Neural progenitor cell (in vitro differentiated cells): ENCODE results near the gene SLC13A4. TPM values are rescaled to one million over a fixed set of nuclear protein-coding genes. Genes with fewer than 3 reads are reported as not detected.
"Not testable (repeated sequence)": the region's sequence is repeated elsewhere in the genome, so short reads cannot be mapped to it uniquely, and the experiment has no call there.

ENCODE experiments used
- DNase-seq: peaks from one replicate; pipeline ENCODE4 v3.0.0-alpha.2; 2016; ENCODE audit warnings: low spot score
- H2AFZ ChIP-seq: fragments of 200-600 bp; sonication (generic); replicated peaks from 2 replicates; pipeline ENCODE4 v1.6.1; 2016; ENCODE audit warnings: antibody characterized with exemption
- H3F3A ChIP-seq: fragments of 200-600 bp; sonication (generic); 2 replicates; pipeline ENCODE4 v1.6.1; 2016; ENCODE audit warnings: antibody characterized with exemption, low read depth
- H3K27ac ChIP-seq: fragments of 200-600 bp; sonication (generic); 2 replicates; pipeline ENCODE4 v1.5.1; 2016; ENCODE audit warnings: mild to moderate bottlenecking
- H3K27me3 ChIP-seq: fragments of 200-600 bp; sonication (generic); 2 replicates; pipeline ENCODE4 v1.6.1; 2016; ENCODE audit warnings: mild to moderate bottlenecking, moderate library complexity
- H3K36me3 ChIP-seq: fragments of 200-600 bp; sonication (generic); 2 replicates; pipeline ENCODE4 v1.5.1; 2016
- H3K4me1 ChIP-seq: fragments of 200-600 bp; sonication (generic); 2 replicates; pipeline ENCODE4 v1.6.1; 2016; ENCODE audit warnings: mixed run types
- H3K4me2 ChIP-seq: fragments of 200-600 bp; sonication (generic); 2 replicates; pipeline ENCODE4 v1.6.1; 2016
- H3K4me3 ChIP-seq: fragments of 200-600 bp; sonication (generic); 2 replicates; pipeline ENCODE4 v1.5.1; 2016
- H3K79me2 ChIP-seq: fragments of 200-600 bp; sonication (generic); 2 replicates; pipeline ENCODE4 v1.6.1; 2016; ENCODE audit warnings: low read depth
- H3K9ac ChIP-seq: fragments of 200-600 bp; sonication (generic); 2 replicates; pipeline ENCODE4 v1.6.1; 2016
- H3K9me3 ChIP-seq: fragments of 200-600 bp; sonication (generic); 2 replicates; pipeline ENCODE4 v1.5.1; 2016; ENCODE audit warnings: low read depth
- H4K20me1 ChIP-seq: fragments of 200-600 bp; sonication (generic); 2 replicates; pipeline ENCODE4 v1.6.1; 2016; ENCODE audit warnings: low read depth
- H3K27ac Mint-ChIP-seq: 3 replicates; pipeline ENCODE4 v1.8.0; 2021; ENCODE audit warnings: mixed read lengths
- H3K27me3 Mint-ChIP-seq: 2 replicates; pipeline ENCODE4 v1.8.0; 2022; ENCODE audit warnings: low read depth, mild to moderate bottlenecking, inconsistent platforms, moderate library complexity, mixed read lengths; ENCODE audit not compliant: insufficient read depth
- H3K36me3 Mint-ChIP-seq: 3 replicates; pipeline ENCODE4 v1.8.0; 2021; ENCODE audit warnings: mixed read lengths
- H3K4me1 Mint-ChIP-seq: 3 replicates; pipeline ENCODE4 v1.8.0; 2021; ENCODE audit warnings: mixed read lengths
- H3K4me3 Mint-ChIP-seq: 3 replicates; pipeline ENCODE4 v1.8.0; 2021; ENCODE audit warnings: mild to moderate bottlenecking, moderate library complexity, mixed read lengths
- H3K9me3 Mint-ChIP-seq: 3 replicates; pipeline ENCODE4 v1.8.0; 2020; ENCODE audit warnings: mixed read lengths
- EZH2 ChIP-seq: fragments of 200-600 bp; sonication (generic); IDR thresholded peaks from 2 replicates; pipeline ENCODE4 v1.6.1; 2017; ENCODE audit warnings: antibody characterized with exemption, mild to moderate bottlenecking, moderate library complexity
- EZH2phosphoT487 ChIP-seq: fragments of 200-600 bp; sonication (generic); IDR thresholded peaks from 2 replicates; pipeline ENCODE4 v1.6.1; 2017; ENCODE audit warnings: antibody characterized with exemption
- total RNA-seq: library from RNA; depleted of rRNA; stranded (reverse); fragments of >200 nt; gene quantifications from 2 replicates; pipeline ENCODE4 v1.2.3, GENCODE V29; 2015; ENCODE audit warnings: low replicate concordance
- TF ChIP-seq, protein P1 (sequence below): fragments of 200-600 bp; sonication (generic); IDR thresholded peaks from 2 replicates; pipeline ENCODE4 v1.5.1; 2017; ENCODE audit warnings: antibody characterized with exemption, mild to moderate bottlenecking

SLC13A4 gene
- total RNA-seq, 1 donor from 2014 or later: 0.28 TPM

DNA sequence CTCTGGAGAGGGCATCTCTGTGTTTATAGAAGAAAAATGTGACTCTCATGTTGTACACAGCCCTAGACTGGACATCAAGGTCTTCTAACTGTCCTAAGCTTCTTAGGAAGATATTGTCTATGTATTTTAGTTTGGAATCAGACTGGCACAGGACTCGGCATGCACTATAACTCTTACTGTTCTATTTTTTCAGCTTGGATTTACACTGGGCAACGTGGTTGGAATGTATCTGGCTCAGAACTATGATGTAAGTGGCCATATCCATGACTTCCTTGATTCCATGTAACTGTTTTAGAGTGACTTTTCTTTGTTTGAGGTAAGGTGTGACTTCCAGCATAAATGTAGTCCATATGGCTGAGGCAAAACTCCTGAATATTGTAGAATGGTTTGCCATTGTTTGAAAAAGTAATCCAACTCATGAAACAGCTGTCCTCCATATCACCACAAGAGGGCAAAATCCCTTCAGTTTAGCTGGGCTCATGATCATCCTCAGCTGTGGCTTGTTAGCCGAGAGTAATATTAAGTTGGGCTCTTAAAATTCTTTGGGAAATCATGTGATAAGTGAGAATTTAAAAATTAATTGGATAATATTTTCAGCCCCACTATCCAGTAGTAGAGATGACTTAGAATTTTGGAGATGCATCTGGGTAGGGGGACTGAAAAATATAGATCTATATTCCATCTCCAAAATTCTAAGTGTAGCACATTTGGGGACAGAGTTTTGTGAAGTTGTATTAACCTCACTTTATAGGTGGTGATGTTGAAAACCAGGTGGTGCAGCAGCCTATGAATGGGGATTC lies 55.2 kb downstream of the SLC13A4 start:
- peaks cover 4% of the 10 kb centered on the region for H3K9me3 Mint-ChIP-seq
- no peaks in the 10 kb centered on the region for H3F3A ChIP-seq
- H3K36me3 Mint-ChIP-seq: peaks cover 16% of the 10 kb centered on the region
- no peak overlapping the region for H3K27ac Mint-ChIP-seq
- no peaks in the 10 kb centered on the region for H3K9me3 ChIP-seq
- peak; percentile 67 for DNase-seq
- peaks cover 4% of the 10 kb centered on the region for H3K36me3 ChIP-seq
- TF ChIP-seq, protein P1, sequence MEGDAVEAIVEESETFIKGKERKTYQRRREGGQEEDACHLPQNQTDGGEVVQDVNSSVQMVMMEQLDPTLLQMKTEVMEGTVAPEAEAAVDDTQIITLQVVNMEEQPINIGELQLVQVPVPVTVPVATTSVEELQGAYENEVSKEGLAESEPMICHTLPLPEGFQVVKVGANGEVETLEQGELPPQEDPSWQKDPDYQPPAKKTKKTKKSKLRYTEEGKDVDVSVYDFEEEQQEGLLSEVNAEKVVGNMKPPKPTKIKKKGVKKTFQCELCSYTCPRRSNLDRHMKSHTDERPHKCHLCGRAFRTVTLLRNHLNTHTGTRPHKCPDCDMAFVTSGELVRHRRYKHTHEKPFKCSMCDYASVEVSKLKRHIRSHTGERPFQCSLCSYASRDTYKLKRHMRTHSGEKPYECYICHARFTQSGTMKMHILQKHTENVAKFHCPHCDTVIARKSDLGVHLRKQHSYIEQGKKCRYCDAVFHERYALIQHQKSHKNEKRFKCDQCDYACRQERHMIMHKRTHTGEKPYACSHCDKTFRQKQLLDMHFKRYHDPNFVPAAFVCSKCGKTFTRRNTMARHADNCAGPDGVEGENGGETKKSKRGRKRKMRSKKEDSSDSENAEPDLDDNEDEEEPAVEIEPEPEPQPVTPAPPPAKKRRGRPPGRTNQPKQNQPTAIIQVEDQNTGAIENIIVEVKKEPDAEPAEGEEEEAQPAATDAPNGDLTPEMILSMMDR: peak; percentile 86
- no peak for TF ChIP-seq EZH2phosphoT487
- no peak for TF ChIP-seq EZH2
- peaks cover 66% of the 10 kb centered on the region for H3K79me2 ChIP-seq
- H2AFZ ChIP-seq: no peak overlapping the region
- H3K4me2 ChIP-seq: no peak overlapping the region
- no peaks in the 10 kb centered on the region for H3K27me3 ChIP-seq
- no peaks in the 10 kb centered on the region for H3K4me1 ChIP-seq
- peaks cover 34% of the 10 kb centered on the region for H4K20me1 ChIP-seq
- H3K27ac ChIP-seq: no peak overlapping the region
- H3K4me1 Mint-ChIP-seq: peaks cover 4% of the 10 kb centered on the region
- H3K4me3 ChIP-seq: no peak overlapping the region
- H3K9ac ChIP-seq: no peak overlapping the region
- H3K27me3 Mint-ChIP-seq: no peaks in the 10 kb centered on the region
- no peak overlapping the region for H3K4me3 Mint-ChIP-seq

DNA sequence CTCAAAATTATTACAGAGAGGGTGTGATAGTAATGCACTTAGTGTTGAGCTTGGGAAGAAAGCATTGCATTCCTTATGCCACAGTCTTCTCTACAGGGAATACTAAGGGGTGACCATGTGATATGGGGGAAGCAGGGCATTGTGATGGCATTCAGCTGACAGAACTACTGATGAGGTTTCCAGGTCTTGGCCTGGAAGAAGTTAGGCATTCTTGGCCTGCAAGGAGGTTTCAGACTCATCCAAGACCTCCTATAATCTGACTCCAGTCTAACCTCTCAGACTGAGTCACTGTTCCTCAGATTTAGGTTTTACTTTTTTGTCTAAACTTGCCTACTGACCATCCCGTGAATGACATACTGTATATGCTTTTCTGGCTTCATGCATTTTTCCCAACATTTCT lies 57.8 kb downstream of the SLC13A4 start:
- Mint-ChIP-seq H3K36me3 (peaks cover 16% of the 10 kb centered on the region), H3K27me3 (no peaks in the 10 kb centered on the region), H3K27ac (peak overlapping the region; percentile 15), H3K4me3 (no peak overlapping the region), H3K4me1 (peaks cover 5% of the 10 kb centered on the region), H3K9me3 (peaks cover 6% of the 10 kb centered on the region)
- Histone ChIP-seq H3K4me3 (no peak overlapping the region), H3F3A (no peaks in the 10 kb centered on the region), H2AFZ (no peak overlapping the region), H3K27ac (no peak overlapping the region), H3K36me3 (no peaks in the 10 kb centered on the region), H3K27me3 (no peaks in the 10 kb centered on the region), H3K9ac (no peak overlapping the region), H4K20me1 (peaks cover 50% of the 10 kb centered on the region), H3K4me1 (no peaks in the 10 kb centered on the region), H3K4me2 (no peak overlapping the region), H3K79me2 (peaks cover 91% of the 10 kb centered on the region), H3K9me3 (no peaks in the 10 kb centered on the region)
- TF ChIP-seq EZH2 (no peak), EZH2phosphoT487 (no peak)
- TF ChIP-seq, protein P1: no peak
- no peak for DNase-seq

DNA sequence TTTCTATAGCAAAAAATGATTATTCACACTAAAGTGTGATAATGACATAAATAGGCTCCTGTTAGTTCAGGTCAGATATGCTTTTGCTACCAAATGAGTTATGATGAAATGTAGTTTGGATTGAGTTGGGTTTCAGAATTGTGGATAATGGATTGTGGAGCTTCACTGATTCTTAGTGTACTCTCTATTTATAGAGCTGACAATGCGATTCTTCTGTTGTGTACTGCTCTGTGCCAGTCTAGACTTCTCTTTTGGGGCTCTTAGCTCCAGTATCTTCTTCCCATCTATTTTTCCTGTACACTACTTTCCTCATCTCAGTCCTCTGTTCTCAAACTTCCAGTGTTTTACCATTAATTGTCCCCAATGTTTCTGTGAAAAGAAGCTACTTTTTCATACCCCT lies 58.2 kb downstream of the SLC13A4 start:
- Histone ChIP-seq H3K4me1 (no peaks in the 10 kb centered on the region), H4K20me1 (peaks cover 54% of the 10 kb centered on the region), H3K36me3 (no peaks in the 10 kb centered on the region), H3K4me2 (no peak overlapping the region), H3K9me3 (no peaks in the 10 kb centered on the region), H3K27ac (no peak overlapping the region), H3K27me3 (peaks cover 2% of the 10 kb centered on the region), H2AFZ (no peak overlapping the region), H3K4me3 (no peak overlapping the region), H3K9ac (no peak overlapping the region), H3F3A (peaks cover 4% of the 10 kb centered on the region), H3K79me2 (peaks cover 95% of the 10 kb centered on the region)
- H3K27ac Mint-ChIP-seq: peak overlapping the region; percentile 15
- H3K36me3 Mint-ChIP-seq: peaks cover 16% of the 10 kb centered on the region
- TF ChIP-seq EZH2: no peak
- TF ChIP-seq EZH2phosphoT487: no peak
- TF ChIP-seq, protein P1: no peak
- DNase-seq: no peak
- no peak overlapping the region for H3K4me3 Mint-ChIP-seq
- H3K4me1 Mint-ChIP-seq: peaks cover 9% of the 10 kb centered on the region
- no peaks in the 10 kb centered on the region for H3K27me3 Mint-ChIP-seq
- peaks cover 6% of the 10 kb centered on the region for H3K9me3 Mint-ChIP-seq

DNA sequence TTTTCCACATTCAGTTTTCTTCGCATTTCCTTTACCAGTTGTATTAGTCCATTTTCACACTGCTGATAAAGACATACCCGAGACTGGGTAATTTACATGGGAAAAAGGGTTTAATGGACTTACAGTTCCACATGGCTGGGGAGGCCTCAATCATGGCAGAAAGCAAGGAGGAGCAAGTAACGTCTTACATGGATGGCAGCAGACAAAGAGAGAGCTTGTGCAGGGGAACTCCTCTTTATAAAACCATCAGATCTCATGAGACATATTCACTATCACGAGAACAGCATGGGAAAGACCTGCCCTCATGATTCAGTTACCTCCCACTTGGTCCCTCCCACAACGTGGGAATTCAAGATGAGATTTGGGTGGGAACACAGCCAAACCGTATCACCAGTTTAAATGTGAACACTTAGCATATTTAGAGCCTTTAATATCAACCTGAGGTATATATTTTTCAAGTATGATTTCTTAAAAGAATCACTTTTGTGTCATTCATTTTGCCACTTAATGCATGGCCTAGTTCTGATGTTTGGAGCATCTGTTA lies 59.1 kb downstream of the SLC13A4 start:
- not testable (repeated sequence) for H2AFZ ChIP-seq, H3K27ac Mint-ChIP-seq, DNase-seq, H3K4me2 ChIP-seq, H3K36me3 ChIP-seq, H3K27ac ChIP-seq, H3K9me3 Mint-ChIP-seq, H3K9ac ChIP-seq, H3K27me3 ChIP-seq, H3K4me1 ChIP-seq, H3K9me3 ChIP-seq, H3K4me3 Mint-ChIP-seq, H3K27me3 Mint-ChIP-seq, H3K4me3 ChIP-seq
- Histone ChIP-seq H4K20me1 (peaks cover 61% of the 10 kb centered on the region), H3F3A (peaks cover 12% of the 10 kb centered on the region), H3K79me2 (peaks cover 95% of the 10 kb centered on the region)
- Mint-ChIP-seq H3K4me1 (peaks cover 15% of the 10 kb centered on the region), H3K36me3 (peaks cover 13% of the 10 kb centered on the region)

DNA sequence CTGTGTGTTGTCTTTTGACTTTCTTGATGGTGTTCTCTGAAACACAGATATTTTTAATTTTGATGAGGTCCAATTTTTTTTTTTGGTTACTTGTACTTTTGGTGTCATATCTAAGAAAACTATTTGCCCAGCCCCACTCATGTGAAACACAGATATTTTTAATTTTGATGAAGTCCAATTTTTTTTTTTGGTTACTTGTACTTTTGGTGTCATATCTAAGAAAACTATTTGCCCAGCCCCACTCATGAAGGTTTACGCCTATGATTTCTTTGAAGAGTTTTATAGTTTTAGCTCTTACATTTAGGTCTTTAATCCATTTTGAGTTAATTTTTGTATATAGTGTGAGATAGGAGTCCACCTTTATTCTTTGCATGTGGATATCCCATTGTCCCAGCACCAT lies 60.4 kb downstream of the SLC13A4 start:
- H3K36me3 Mint-ChIP-seq: peaks cover 13% of the 10 kb centered on the region
- not testable (repeated sequence) for H3K27me3 ChIP-seq, H3K9ac ChIP-seq, DNase-seq, H3K9me3 Mint-ChIP-seq, H3K27ac ChIP-seq, H3K36me3 ChIP-seq, H3K9me3 ChIP-seq, H2AFZ ChIP-seq, H3K4me1 ChIP-seq, H3K27me3 Mint-ChIP-seq, H3K27ac Mint-ChIP-seq, H3K4me3 Mint-ChIP-seq, H3K4me3 ChIP-seq, H3K4me2 ChIP-seq
- H3K4me1 Mint-ChIP-seq: peaks cover 19% of the 10 kb centered on the region
- peaks cover 95% of the 10 kb centered on the region for H3K79me2 ChIP-seq
- H3F3A ChIP-seq: peaks cover 18% of the 10 kb centered on the region
- peaks cover 57% of the 10 kb centered on the region for H4K20me1 ChIP-seq
